HG02798 (cell line): Measurements from ENCODE around the gene SERINC5.

ENCODE experiments used
- ATAC-seq: cut with Tn5 transposase; IDR thresholded peaks from one replicate; pipeline ENCODE4 v1.9.1; 2021; ENCODE audit warnings: mild to moderate bottlenecking; ENCODE audit not compliant: unreplicated experiment, poor library complexity

Gene SERINC5

DNA sequence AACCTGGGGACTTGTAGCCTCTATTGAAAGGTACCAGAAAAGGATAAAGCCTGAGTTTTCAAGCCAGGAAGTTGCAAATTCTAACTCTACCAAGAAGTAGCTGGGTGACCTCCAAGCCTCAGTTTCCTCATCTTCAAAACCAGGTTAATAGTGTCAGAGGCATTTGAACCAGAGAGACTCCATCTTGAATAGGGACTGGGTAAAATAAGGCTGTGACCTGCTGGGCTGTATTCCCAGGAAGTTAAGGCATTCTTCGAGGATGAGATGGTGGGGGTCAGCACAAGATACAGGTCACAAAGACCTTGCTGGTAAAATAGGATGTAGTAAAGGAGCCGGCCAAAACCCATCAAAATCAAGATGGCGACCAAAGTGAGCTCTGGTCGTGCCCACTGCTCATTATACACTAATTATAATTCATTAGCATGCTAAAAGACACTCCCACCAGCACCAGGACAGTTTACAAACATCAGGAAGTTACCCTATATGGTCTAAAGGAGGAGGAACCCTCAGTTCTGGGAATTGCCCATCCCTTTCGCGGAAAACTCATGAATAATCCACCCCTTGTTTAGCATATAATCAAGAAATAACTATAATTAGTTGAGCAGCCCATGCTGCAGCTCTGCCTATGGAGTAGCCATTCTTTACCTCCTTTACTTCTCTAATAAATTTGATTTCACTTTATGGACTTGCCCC, 3.8 kb upstream of the SERINC5 start:
- no peak for ATAC-seq

GRCh38 chr5:80255431-80255810, 427 bp downstream of the SERINC5 start:
- peak; percentile 37 for ATAC-seq

DNA sequence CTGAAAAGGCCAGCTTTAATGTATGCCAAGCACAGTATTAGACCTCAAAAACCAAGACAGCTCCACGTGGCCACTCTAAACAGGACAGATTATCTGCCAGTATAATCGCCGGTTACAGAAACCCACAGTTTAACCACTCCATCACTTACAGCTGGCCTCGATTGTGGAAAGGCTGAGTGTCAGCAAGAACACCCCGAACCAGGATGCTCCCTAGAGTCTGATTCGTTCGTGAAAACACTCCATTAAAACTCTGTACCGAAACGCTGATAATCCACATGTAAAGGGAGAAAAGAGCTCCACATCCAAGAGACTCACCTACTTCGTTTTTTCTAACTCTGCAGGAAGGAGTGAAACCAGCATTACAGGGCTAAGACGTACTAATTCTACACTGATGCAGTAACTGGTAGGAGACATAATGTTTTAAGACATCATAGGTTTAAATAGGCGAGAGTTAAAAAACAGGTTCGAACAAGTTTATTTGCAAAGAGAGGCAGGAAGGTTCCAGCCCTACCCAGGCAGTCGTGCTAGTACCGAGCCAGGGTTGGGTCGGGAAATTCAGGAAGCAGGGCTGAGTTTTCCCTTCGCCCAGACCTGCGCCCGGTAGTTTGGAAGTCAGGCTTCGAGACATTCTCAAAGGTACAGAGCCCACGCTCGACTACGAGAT, 949 bp downstream of the SERINC5 start:
- ATAC-seq = no peak

GRCh38 chr5:80251636-80252035, 4.2 kb downstream of the SERINC5 start:
- no peak for ATAC-seq

GRCh38 chr5:80250801-80251200, 5.0 kb downstream of the SERINC5 start:
- ATAC-seq = no peak

- ATAC-seq = no peak
Observed at GRCh38 chr5:80249901-80250300, 5.9 kb downstream of the SERINC5 start.

GRCh38 chr5:80248378-80248777, 7.5 kb downstream of the SERINC5 start:
- ATAC-seq = peak; percentile 32

DNA sequence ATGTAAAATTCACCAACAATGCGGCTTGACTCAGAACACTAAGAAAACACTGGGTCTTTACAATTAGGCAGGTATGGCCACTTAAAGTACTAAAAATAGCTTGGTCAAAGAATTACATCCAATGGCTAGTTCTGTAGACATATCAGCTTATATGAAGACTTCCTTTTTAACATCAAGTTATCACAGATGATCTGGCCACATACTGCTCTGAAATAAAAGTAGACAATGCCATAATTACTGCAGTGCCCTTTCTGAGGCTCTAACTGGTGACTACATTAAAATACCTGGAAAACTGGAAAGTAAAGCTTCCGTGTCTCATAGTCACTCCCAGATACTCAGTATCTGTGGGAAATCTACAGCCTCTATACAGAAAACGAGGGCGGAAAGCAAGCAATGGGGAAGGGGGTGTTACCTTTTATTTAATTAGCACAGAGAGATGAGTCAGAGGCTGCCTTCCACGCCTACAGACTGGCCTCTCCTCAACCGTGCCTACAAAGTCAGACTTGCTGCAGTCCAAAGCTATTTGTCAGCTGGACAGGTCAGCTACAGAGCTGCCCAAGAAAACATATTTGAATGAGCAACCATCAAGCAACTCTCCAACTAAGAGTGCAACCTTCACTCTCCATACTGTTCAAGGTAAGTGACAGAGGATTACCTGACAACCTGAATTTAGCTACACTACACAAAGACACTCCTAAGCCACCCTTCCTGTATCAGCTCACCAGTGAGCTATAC, 8.7 kb downstream of the SERINC5 start:
- peak; percentile 92 for ATAC-seq

GRCh38 chr5:80246001-80246758, 9.7 kb downstream of the SERINC5 start:
- no peak for ATAC-seq

DNA sequence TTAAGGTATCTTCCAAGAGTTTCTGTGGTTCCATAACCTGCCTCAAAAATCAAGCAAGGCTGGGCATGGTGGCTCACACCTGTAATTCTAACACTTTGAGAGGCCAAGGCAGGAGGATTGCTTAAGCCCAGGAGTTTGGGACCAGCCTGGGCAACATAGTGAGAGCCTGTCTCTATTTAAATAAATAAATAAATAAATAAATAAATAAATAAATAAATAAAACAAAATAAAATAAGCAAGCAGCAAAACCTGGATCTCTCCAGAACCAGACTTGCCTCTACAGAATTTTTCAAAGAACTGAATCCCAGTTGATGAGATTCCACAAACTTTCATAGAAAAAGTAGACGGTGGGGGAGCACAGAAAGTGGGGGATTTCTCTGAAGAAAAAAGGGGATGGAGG, 12.3 kb downstream of the SERINC5 start:
- ATAC-seq = no peak

DNA sequence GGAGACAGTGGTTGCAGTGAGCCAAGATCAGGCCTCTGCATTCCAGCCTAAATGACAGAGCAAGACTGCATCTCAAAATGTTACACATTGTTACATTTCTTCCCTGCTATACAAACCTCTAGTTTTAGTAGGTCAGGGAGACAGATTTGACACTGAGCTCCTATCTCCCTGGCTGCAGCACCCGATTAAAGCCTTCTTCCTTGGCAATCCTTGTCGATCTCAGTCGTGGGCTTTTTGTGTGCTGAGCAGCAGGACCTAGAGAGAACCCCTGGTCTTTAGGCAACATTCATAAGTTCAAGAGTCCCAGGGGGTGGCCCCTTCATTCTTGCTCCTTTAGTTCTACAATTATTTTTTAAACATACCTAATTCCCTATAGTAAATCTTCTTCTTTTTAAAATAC, 13.0 kb downstream of the SERINC5 start:
- no peak for ATAC-seq

GRCh38 chr5:80240368-80240986, 15.4 kb downstream of the SERINC5 start:
- no peak for ATAC-seq

DNA sequence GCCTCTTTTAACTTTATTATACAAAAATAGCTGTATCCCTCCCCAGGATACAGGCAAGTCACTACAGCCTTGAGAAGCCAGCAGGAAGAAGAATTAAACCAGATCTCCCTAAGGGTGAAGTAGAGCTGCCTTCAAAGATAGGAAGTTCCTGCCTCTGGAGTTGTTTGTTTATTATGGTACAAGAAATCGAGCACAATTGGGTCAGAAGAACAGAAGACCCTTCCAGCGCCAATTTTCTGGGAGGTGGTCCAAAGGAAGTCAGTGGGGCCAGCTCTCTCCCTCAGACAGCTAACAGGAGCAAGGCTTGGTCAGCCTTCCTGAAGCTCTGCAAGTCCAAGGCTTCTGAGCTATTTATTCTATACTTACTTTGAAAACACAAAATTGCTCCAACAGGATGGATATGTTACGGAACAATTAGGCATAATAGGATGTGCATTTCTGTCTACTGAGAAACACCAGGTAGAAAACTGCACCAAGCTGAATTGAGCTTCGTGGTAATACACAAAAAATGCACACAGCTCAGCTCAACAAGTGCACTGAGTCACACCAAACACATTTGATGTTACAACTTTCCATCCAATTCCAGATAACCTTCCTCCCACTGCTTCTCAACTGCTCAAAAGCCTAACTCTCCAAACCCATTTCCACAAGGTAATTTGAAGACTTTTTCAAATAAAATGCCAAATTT, 16.0 kb downstream of the SERINC5 start:
- ATAC-seq = no peak

GRCh38 chr5:80238778-80239679, 16.8 kb downstream of the SERINC5 start:
- ATAC-seq = no peak

- no peak for ATAC-seq
Observed at GRCh38 chr5:80238097-80238496, 17.8 kb downstream of the SERINC5 start.

- ATAC-seq = no peak
Observed at GRCh38 chr5:80237243-80237642, 18.6 kb downstream of the SERINC5 start.

DNA sequence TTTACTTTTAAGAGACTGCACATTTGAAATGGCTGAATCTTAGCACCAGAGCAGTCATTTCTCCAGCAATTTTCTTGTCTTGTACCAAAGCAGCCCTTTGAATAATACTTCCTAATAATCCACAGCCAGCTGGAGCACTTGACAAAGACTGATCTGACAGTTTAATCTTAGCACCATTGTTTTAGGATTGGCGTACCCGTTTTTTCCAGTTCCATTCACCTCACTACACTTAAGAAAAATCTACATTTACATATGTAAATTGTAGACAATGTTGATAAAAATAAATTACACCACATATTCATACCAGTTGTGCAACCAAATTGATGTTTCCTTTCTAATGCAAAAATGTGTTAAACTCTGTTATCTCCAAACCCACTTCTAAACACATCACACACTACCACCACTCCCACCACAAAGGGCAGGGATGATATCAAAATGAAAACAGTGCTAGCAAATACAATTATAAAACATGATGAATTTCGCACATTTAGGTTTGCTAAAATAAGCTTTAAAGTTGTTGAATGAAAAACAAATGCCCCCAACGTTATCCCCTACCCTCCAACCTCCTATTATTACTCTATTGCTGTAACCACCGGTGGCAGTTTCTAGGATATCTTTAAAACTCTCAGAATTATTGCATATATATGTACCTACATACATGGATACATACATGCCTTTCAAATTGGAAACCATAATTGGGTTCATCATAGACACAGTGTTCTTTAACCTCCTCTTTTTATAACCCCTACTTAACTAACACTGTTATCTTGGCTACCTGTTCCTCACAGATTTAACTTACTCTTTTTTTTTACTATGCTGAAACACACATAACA, 21.5 kb downstream of the SERINC5 start:
- ATAC-seq = no peak

GRCh38 chr5:80231693-80232092, 24.2 kb downstream of the SERINC5 start:
- ATAC-seq = no peak
